ENCODE measurements around the gene GABRG3.

DNA sequence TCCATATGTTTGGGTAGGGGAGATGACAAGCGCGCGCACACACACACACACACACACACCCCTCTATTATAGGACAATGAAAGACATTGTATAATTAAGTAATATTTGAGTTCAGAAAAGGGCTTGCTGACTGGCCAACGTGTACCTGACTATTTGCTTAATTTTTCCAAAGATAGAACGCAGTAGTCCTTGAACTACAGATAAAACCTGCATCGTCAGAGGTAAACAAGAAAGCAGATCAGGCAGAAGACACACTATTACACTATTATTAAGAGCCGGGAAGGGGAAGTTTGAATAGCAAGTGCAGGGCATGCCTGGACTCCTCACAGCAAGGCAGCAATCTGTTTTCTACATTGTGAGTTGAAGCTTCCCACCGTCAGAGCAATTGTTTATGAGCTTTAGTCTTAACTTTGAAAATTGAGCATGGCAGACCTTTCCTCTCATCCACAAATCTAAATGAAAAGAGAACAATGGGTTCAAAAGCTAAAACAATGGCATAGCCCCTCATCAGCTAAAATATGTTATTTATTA is 427.7 kb downstream of the GABRG3 start:
- TF ChIP-seq ZNF274 (IDR thresholded peaks at IDR 0.05; ENCODE audit: low read depth, low read length) (no peak), YY1 (IDR thresholded peaks at IDR 0.05; ENCODE audit: insufficient read depth, insufficient read length) (no peak)
